ENCODE data around the gene LINGO1.

The LINGO1 gene

GRCh38 chr15:77632534-77633133 lies at the start of gene LINGO1:
Gene LINGO1 (minus strand): TSS chr15:77632912. CDS start chr15:77632315, 597 bp downstream.
- DNase-seq (ENCODE audit: low spot score) = peak; percentile 73

- no peak for DNase-seq (ENCODE audit: low spot score)
These were observed 48.6 kb upstream of the LINGO1 start for GRCh38 chr15:77681362-77681761.

- no peak for DNase-seq (ENCODE audit: low spot score)
These were observed 44.1 kb upstream of the LINGO1 start for GRCh38 chr15:77676569-77677375.

- DNase-seq (ENCODE audit: low spot score) = no peak
These were observed 43.2 kb upstream of the LINGO1 start for GRCh38 chr15:77675806-77676415.

- DNase-seq (ENCODE audit: low spot score) = no peak
These were observed 41.6 kb upstream of the LINGO1 start for GRCh38 chr15:77674327-77674726.

- no peak for DNase-seq (ENCODE audit: low spot score)
These were observed 41.2 kb upstream of the LINGO1 start for GRCh38 chr15:77673866-77674265.

- DNase-seq (ENCODE audit: low spot score) = no peak
These were observed 39.4 kb upstream of the LINGO1 start for GRCh38 chr15:77672135-77672534.

- DNase-seq (ENCODE audit: low spot score) = no peak
These were observed 38.8 kb upstream of the LINGO1 start for GRCh38 chr15:77671362-77672056.

GRCh38 chr15:77670558-77671361 lies 38.0 kb upstream of the LINGO1 start:
- no peak for DNase-seq (ENCODE audit: low spot score)

- DNase-seq (ENCODE audit: low spot score) = no peak
These were observed 37.2 kb upstream of the LINGO1 start for GRCh38 chr15:77669896-77670295.

- no peak for DNase-seq (ENCODE audit: low spot score)
These were observed 34.9 kb upstream of the LINGO1 start for GRCh38 chr15:77667338-77668234.

- no peak for DNase-seq (ENCODE audit: low spot score)
These were observed 33.6 kb upstream of the LINGO1 start for GRCh38 chr15:77666296-77666660.

- no peak for DNase-seq (ENCODE audit: low spot score)
These were observed 33.0 kb upstream of the LINGO1 start for GRCh38 chr15:77665530-77666295.

- DNase-seq (ENCODE audit: low spot score) = peak; percentile 40
These were observed 31.7 kb upstream of the LINGO1 start for GRCh38 chr15:77664428-77664827.

- no peak for DNase-seq (ENCODE audit: low spot score)
These were observed 30.5 kb upstream of the LINGO1 start for GRCh38 chr15:77663256-77663655.

- peak; percentile 90 for DNase-seq (ENCODE audit: low spot score)
These were observed 26.9 kb upstream of the LINGO1 start for GRCh38 chr15:77659350-77660321.

GRCh38 chr15:77658304-77658703 lies 25.6 kb upstream of the LINGO1 start:
- no peak for DNase-seq (ENCODE audit: low spot score)

- DNase-seq (ENCODE audit: low spot score) = no peak
These were observed 25.0 kb upstream of the LINGO1 start for GRCh38 chr15:77657634-77658238.

Data from iPS-NIHi11 (cell line).